ENCODE measurements around the gene PTPRM. TPM values are rescaled to one million over a fixed set of nuclear protein-coding genes. Genes with fewer than 3 reads are reported as not detected.

PTPRM gene
- total and polyA plus RNA-seq, 4 donors, result 61.1 to 146 (median 87.5) TPM

DNA sequence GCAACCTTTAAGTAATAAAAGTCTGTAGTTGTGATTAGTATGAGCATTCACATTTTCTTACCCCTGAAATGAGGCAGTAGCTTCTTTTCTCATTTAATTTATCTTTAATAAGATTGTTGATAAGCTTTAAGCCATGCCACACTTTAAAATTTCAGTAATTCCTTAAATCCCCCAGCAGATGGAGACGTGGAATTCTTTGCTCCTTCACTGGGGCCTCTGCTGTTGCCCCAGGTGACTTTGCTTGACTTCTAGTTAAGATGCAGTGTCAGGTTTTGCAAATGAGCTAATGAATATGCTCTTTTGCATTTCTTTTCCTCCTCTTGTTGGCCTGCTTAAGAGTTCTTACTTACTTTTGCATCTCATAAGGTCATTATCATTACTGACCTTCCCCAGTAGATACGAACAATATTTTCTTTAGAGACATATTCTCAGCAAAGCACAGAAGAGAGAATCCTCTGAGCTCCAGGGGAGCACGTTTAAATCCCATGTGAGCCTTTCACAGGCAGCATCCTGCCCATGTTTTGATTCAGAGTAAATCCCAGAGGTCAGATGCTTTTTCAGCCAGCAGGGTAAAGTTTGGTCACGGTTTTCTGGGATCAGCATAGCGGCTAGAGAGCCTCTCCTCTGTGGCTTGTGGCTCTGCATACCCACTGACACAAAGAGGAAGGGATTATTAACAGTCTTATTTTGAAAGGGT is 222.9 kb downstream of the PTPRM start:
- TF ChIP-seq, protein P1, sequence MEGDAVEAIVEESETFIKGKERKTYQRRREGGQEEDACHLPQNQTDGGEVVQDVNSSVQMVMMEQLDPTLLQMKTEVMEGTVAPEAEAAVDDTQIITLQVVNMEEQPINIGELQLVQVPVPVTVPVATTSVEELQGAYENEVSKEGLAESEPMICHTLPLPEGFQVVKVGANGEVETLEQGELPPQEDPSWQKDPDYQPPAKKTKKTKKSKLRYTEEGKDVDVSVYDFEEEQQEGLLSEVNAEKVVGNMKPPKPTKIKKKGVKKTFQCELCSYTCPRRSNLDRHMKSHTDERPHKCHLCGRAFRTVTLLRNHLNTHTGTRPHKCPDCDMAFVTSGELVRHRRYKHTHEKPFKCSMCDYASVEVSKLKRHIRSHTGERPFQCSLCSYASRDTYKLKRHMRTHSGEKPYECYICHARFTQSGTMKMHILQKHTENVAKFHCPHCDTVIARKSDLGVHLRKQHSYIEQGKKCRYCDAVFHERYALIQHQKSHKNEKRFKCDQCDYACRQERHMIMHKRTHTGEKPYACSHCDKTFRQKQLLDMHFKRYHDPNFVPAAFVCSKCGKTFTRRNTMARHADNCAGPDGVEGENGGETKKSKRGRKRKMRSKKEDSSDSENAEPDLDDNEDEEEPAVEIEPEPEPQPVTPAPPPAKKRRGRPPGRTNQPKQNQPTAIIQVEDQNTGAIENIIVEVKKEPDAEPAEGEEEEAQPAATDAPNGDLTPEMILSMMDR (IDR thresholded peaks at IDR 0.05; ENCODE audit: control extremely low read depth, extremely low read depth), result peak; percentile 29
- DNase-seq (peak in 2 of 3 donors; percentile 51 to 58), ATAC-seq (ENCODE audit: insufficient read depth, low FRiP score) (peak; percentile 64)
- no peak overlapping the region for H3K9ac ChIP-seq (ENCODE audit: insufficient read depth in 1 of 2, low read length in 2 of 2)
- H3K27ac ChIP-seq (ENCODE audit: low read depth in 1 of 2, low read length in 1 of 2), result peak overlapping the region in 1 of 2 donors; percentile 73
- H3K36me3 ChIP-seq (ENCODE audit: control insufficient read depth in 4 of 4, insufficient read depth in 4 of 4, low read length in 4 of 4), result no peaks in the 10 kb centered on the region
- no peaks in the 10 kb centered on the region for H3K27me3 ChIP-seq (ENCODE audit: control insufficient read depth in 3 of 3, insufficient read depth in 3 of 3, low read length in 2 of 3)
- H3K4me3 ChIP-seq, result no peak overlapping the region
- no peaks in the 10 kb centered on the region for H3K9me3 ChIP-seq (ENCODE audit: control insufficient read depth in 4 of 4, insufficient read depth in 3 of 4, low read length in 3 of 4)
- WGBS, 2 donors, result 46% methylated on average over 5 of the region's 5 CpGs
- H3K4me1 ChIP-seq (ENCODE audit: control insufficient read depth in 5 of 5, insufficient read depth in 5 of 5, low read length in 5 of 5), result peaks cover 0 to 8% (median 0%) of the 10 kb centered on the region in 5 donors

DNA sequence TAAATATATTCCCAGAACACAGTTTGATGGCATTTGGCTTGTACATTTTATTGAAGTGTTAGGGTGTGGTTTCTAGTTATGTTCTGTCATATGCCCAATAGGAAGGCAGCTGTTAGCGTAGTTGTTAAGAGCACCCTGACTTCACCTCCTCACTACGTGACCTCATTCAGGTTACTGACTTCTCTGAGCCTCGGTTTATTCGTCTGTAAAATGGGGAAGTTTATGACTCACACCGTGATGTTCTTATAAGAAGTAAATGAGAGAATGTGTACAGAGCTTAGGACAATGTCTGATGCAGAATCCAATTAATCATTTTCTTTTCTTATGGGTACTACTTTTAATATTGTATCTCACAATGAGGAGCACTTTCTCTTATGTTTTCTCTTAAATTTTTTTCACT is 226.0 kb downstream of the PTPRM start:
- Histone ChIP-seq H3K4me1 (ENCODE audit: control insufficient read depth in 5 of 5, insufficient read depth in 5 of 5, low read length in 5 of 5) (peaks cover 0 to 10% (median 0%) of the 10 kb centered on the region in 5 donors), H3K9ac (ENCODE audit: insufficient read depth in 1 of 2, low read length in 2 of 2) (no peak overlapping the region), H3K4me3 (no peak overlapping the region), H3K27me3 (ENCODE audit: control insufficient read depth in 3 of 3, insufficient read depth in 3 of 3, low read length in 2 of 3) (no peaks in the 10 kb centered on the region), H3K9me3 (ENCODE audit: control insufficient read depth in 4 of 4, insufficient read depth in 3 of 4, low read length in 3 of 4) (no peaks in the 10 kb centered on the region), H3K27ac (ENCODE audit: low read depth in 1 of 2, low read length in 1 of 2) (no peak overlapping the region), H3K36me3 (ENCODE audit: control insufficient read depth in 4 of 4, insufficient read depth in 4 of 4, low read length in 4 of 4) (no peaks in the 10 kb centered on the region)
- ATAC-seq (ENCODE audit: insufficient read depth, low FRiP score) (no peak), DNase-seq (no peak)
- TF ChIP-seq, protein P1 (IDR thresholded peaks at IDR 0.05; ENCODE audit: control extremely low read depth, extremely low read depth), result no peak
- WGBS, 2 donors, result 91 to 93% methylated on average over 5 of the region's 5 CpGs

DNA sequence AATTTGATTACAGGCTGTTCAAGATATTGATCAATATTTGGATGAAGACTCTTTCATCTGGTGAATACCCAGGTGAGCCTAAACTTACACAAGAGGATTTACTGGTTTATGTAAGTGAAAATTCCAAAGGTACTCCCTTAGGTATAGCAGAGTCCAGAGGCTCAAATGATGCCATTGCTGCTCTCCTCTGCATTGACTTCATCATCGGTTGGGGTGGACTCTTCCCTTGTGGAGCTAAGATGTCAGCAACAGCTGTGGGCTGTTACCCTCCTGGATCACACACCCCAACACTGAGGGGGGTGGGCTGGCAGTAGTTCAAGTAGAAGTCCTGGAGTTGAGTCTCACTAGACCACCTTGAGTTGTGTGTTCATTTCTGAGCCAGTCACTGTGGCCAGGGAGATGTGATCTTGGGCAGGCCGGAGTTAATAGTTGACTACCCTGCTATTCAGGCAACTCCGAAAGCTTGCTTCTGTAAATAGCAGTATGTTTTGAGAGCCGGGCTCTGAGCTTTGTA is 236.9 kb downstream of the PTPRM start:
- H3K27me3 ChIP-seq (ENCODE audit: control insufficient read depth in 3 of 3, insufficient read depth in 3 of 3, low read length in 2 of 3), result no peaks in the 10 kb centered on the region
- 74 to 85% methylated on average over 4 of the region's 4 CpGs for WGBS, 2 donors
- peaks cover 0 to 21% (median 4%) of the 10 kb centered on the region in 5 donors for H3K4me1 ChIP-seq (ENCODE audit: control insufficient read depth in 5 of 5, insufficient read depth in 5 of 5, low read length in 5 of 5)
- H3K9ac ChIP-seq (ENCODE audit: insufficient read depth in 1 of 2, low read length in 2 of 2), result no peak overlapping the region
- no peaks in the 10 kb centered on the region for H3K9me3 ChIP-seq (ENCODE audit: control insufficient read depth in 4 of 4, insufficient read depth in 3 of 4, low read length in 3 of 4)
- H3K36me3 ChIP-seq (ENCODE audit: control insufficient read depth in 4 of 4, insufficient read depth in 4 of 4, low read length in 4 of 4), result no peaks in the 10 kb centered on the region
- ATAC-seq (ENCODE audit: insufficient read depth, low FRiP score) (no peak), DNase-seq (peak in 1 of 3 donors; percentile 36)
- H3K27ac ChIP-seq (ENCODE audit: low read depth in 1 of 2, low read length in 1 of 2), result no peak overlapping the region
- TF ChIP-seq, protein P1 (IDR thresholded peaks at IDR 0.05; ENCODE audit: control extremely low read depth, extremely low read depth), result no peak
- no peak overlapping the region for H3K4me3 ChIP-seq

Data from lung (tissue), 12 donors.